ENCODE data around the gene RMI2. TPM values are rescaled to one million over a fixed set of nuclear protein-coding genes. Genes with fewer than 3 reads are reported as not detected.

Gene RMI2
- total RNA-seq, 6 donors from 2014 or later = 2.6 to 6.3 (median 2.7) TPM

- Histone ChIP-seq H3K27ac (no peak overlapping the region), H3K27me3 (no peaks in the 10 kb centered on the region), H3K36me3 (no peaks in the 10 kb centered on the region), H3K9me3 (no peaks in the 10 kb centered on the region), H3K4me3 (no peak overlapping the region), H3K4me1 (peaks cover 4 to 11% (median 9%) of the 10 kb centered on the region in 4 donors)
- TF ChIP-seq POLR2A (IDR thresholded peaks at IDR 0.05) (no peak), CTCF (IDR thresholded peaks at IDR 0.05) (no peak), POLR2AphosphoS5 (IDR thresholded peaks at IDR 0.05) (no peak), EP300 (IDR thresholded peaks at IDR 0.05) (no peak)
- DNase-seq = no peak
- 86 to 93% methylated on average over 6 to 10 of the region's 10 CpGs for WGBS, 2 donors
- ATAC-seq (ENCODE audit: low FRiP score in 2 of 2) = no peak
These were observed 48.8 kb downstream of the RMI2 start for GRCh38 chr16:11393861-11394592.

GRCh38 chr16:11394593-11394960 is 49.3 kb downstream of the RMI2 start:
- H3K27me3 ChIP-seq = no peaks in the 10 kb centered on the region
- peaks cover 4 to 11% (median 9%) of the 10 kb centered on the region in 4 donors for H3K4me1 ChIP-seq
- H3K27ac ChIP-seq = no peak overlapping the region
- H3K4me3 ChIP-seq = no peak overlapping the region
- DNase-seq (no peak), ATAC-seq (ENCODE audit: low FRiP score in 2 of 2) (no peak)
- WGBS, 2 donors = 79 to 80% methylated on average over 2 to 3 of the region's 3 CpGs
- TF ChIP-seq POLR2AphosphoS5 (IDR thresholded peaks at IDR 0.05) (no peak), EP300 (IDR thresholded peaks at IDR 0.05) (no peak), POLR2A (IDR thresholded peaks at IDR 0.05) (no peak), CTCF (IDR thresholded peaks at IDR 0.05) (no peak)
- H3K9me3 ChIP-seq = no peaks in the 10 kb centered on the region
- no peaks in the 10 kb centered on the region for H3K36me3 ChIP-seq

DNA sequence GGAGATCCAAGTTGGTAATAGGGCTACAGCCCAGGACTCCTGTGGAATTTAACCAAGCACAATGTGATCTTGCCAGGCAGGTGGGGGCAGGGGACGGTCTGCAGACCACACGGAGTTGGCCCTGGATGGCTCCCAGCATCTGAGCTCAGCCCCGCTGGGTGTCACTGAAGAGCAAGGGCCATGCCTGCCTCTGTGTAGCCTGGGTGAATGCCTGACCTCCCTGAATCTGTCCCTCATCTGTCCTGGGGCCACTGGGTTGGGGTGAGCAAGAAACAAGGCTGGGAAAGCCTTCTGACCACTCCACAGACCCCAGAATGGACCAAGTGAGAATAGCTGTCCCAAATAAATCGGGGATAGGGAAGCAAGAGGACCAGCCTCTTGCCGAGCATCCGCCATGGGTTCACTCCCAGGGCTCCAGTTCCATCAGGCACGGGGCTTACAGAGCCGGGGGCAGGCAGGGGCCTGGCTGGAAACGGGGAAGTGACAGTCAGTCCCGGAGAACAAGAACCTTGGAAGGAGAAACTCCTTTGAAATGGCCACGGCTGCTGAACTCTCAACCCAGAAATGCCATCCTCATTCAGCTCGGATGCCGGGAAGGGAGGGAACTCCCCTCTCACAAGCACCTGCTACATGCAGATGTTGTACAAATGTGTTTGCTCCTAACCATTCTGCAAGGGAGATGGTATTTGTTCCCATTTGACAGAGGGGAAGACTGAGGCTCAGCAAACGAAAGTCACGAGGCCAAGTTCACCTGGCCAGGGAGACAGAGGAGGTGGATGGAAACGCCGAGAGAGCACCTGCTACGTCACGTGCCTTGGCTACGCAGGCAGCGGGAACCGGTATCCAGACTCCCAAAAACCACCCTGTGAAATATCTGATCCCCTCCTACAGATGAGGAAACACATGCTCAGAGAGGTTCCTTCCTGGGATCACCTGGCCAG is 50.0 kb downstream of the RMI2 start:
- TF ChIP-seq POLR2AphosphoS5 (IDR thresholded peaks at IDR 0.05) = no peak
- TF ChIP-seq CTCF (IDR thresholded peaks at IDR 0.05) = no peak
- no peak for TF ChIP-seq EP300 (IDR thresholded peaks at IDR 0.05)
- TF ChIP-seq POLR2A (IDR thresholded peaks at IDR 0.05) = no peak
- no peaks in the 10 kb centered on the region for H3K9me3 ChIP-seq
- no peak for DNase-seq
- peaks cover 4 to 11% (median 9%) of the 10 kb centered on the region in 4 donors for H3K4me1 ChIP-seq
- no peaks in the 10 kb centered on the region for H3K36me3 ChIP-seq
- 73 to 79% methylated on average over 19 to 22 of the region's 22 CpGs for WGBS, 2 donors
- no peaks in the 10 kb centered on the region for H3K27me3 ChIP-seq
- ATAC-seq (ENCODE audit: low FRiP score in 2 of 2) = no peak
- no peak overlapping the region for H3K4me3 ChIP-seq
- H3K27ac ChIP-seq = no peak overlapping the region

DNA sequence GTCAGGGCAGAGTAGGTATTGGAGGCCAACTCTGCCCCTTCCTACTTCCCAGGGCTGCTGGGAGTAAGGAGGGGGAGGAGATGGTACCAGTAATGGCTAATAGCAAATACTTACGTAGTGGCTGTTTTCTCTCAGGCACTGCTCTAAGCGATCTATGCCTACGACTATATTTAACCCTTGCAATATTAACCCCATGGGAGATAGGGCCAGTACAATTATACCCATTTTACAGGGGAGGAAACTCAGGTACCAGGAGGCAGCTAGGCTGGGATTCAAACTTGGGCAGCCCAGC is 50.6 kb downstream of the RMI2 start:
- DNase-seq (no peak), ATAC-seq (ENCODE audit: low FRiP score in 2 of 2) (no peak)
- 17% methylated on average over 3 of the region's 3 CpGs for WGBS, 2 donors

More for the DNA sequence above, 50.6 kb downstream of the RMI2 start:
- H3K9me3 ChIP-seq = no peaks in the 10 kb centered on the region
- no peaks in the 10 kb centered on the region for H3K27me3 ChIP-seq
- no peaks in the 10 kb centered on the region for H3K36me3 ChIP-seq
- H3K4me1 ChIP-seq = peaks cover 4 to 11% (median 9%) of the 10 kb centered on the region in 4 donors
- TF ChIP-seq CTCF (IDR thresholded peaks at IDR 0.05) (no peak), EP300 (IDR thresholded peaks at IDR 0.05) (no peak), POLR2A (IDR thresholded peaks at IDR 0.05) (no peak), POLR2AphosphoS5 (IDR thresholded peaks at IDR 0.05) (no peak)
- H3K4me3 ChIP-seq = no peak overlapping the region
- H3K27ac ChIP-seq = no peak overlapping the region
